Esophagus muscularis mucosa (tissue), 4 donors: Measurements from ENCODE around the gene MSL1. TPM values are rescaled to one million over a fixed set of nuclear protein-coding genes. Genes with fewer than 3 reads are reported as not detected.

Source experiments
- DNase-seq: peaks from one replicate; pipeline ENCODE4 v3.0.0-alpha.2; 2017; ENCODE audit errors: extremely low spot score
- H3K27ac ChIP-seq, 4 donors: fragments of 200-600 bp; sonication (generic); replicated peaks in 1 of 4; 1 replicate in 3 of 4; 2 replicates in 1 of 4; pipeline ENCODE4 v1.5.1; 2016 to 2019; ENCODE audit warnings: mild to moderate bottlenecking in 1 of 4
- H3K27me3 ChIP-seq, 4 donors: fragments of 200-600 bp; sonication (generic); one replicate each; pipeline versions ENCODE4 v1.5.1 to v1.6.0; 2016 to 2019
- H3K36me3 ChIP-seq, 4 donors: fragments of 200-600 bp; sonication (generic); one replicate each; pipeline ENCODE4 v1.5.1; 2016 to 2019
- H3K4me1 ChIP-seq, 4 donors: fragments of 200-600 bp; sonication (generic); one replicate each; pipeline ENCODE4 v1.5.1; 2016 to 2019
- H3K4me3 ChIP-seq, 4 donors: fragments of 200-600 bp; sonication (generic); 1 replicate in 2 of 4; 2 replicates in 2 of 4; pipeline ENCODE4 v1.5.1; 2016 to 2019; ENCODE audit warnings: mild to moderate bottlenecking in 4 of 4, moderate library complexity in 1 of 4
- H3K9me3 ChIP-seq, 4 donors: fragments of 200-600 bp; sonication (generic); 1 replicate in 3 of 4; 2 replicates in 1 of 4; pipeline ENCODE4 v1.5.1; 2016 to 2019
- CTCF ChIP-seq, 3 experiments: fragments of 200-600 bp in 2 of 3; fragments of 450-650 bp in 1 of 3; sonication (generic) in 2 of 3; IDR thresholded peaks; one replicate each; pipeline ENCODE4 v1.5.1; 2017 to 2019; ENCODE audit warnings: antibody characterized with exemption in 3 of 3, mild to moderate bottlenecking in 2 of 3, moderate library complexity in 1 of 3
- EP300 ChIP-seq: sonication (generic); formaldehyde crosslinking; IDR thresholded peaks from one replicate; pipeline ENCODE4 v1.6.1; 2017; ENCODE audit warnings: antibody characterized with exemption
- POLR2A ChIP-seq: fragments of 450-650 bp; IDR thresholded peaks from one replicate; pipeline ENCODE4 v1.6.1; 2017; ENCODE audit warnings: antibody characterized with exemption, moderate library complexity, mild to moderate bottlenecking, low read depth
- POLR2AphosphoS5 ChIP-seq, 2 donors: sonication (generic); formaldehyde crosslinking; IDR thresholded peaks; one replicate each; pipeline ENCODE4 v1.6.1; 2017; ENCODE audit warnings: antibody characterized with exemption in 2 of 2
- WGBS: methylation state at CpG from one replicate; pipeline ENCODE4 v1.1.5; 2018; 5-methylcytosine and 5-hydroxymethylcytosine counted together
- intact Hi-C: fragments of 100-400 bp; cut with DNase I; formaldehyde crosslinking; loops from one replicate; pipeline ENCODE4 v1.15.1; 2023
- total RNA-seq, 4 donors: library from RNA; depleted of rRNA; stranded (reverse); fragments of >200 nt; gene quantifications; one replicate each; pipeline versions ENCODE4 v1.1.0 to v1.2.1, GENCODE V29; 2016

MSL1 gene
- total RNA-seq, 4 donors from 2014 or later = 64.1 to 86.8 (median 72.2) TPM

GRCh38 chr17:40090237-40091119 is 31.3 kb upstream of the MSL1 start:
- no peak for DNase-seq
- no peak overlapping the region for H3K4me3 ChIP-seq
- no peak for TF ChIP-seq EP300
- no peak for TF ChIP-seq CTCF (IDR thresholded peaks at IDR 0.05)
- TF ChIP-seq POLR2A = no peak
- no peak for TF ChIP-seq POLR2AphosphoS5 (IDR thresholded peaks at IDR 0.05)
- H3K27me3 ChIP-seq = no peaks in the 10 kb centered on the region
- WGBS = 42% methylated on average over 12 of the region's 14 CpGs
- H3K36me3 ChIP-seq = peaks cover 50 to 95% (median 88%) of the 10 kb centered on the region in 4 donors
- intact Hi-C loops = loop anchor here (5.0 kb wide), 1 partner anchor 33 kb away; no protein-coding TSS in a partner anchor
- H3K27ac ChIP-seq = peak overlapping the region; percentile 88 to 99 (median 94)
- H3K9me3 ChIP-seq = no peaks in the 10 kb centered on the region
- peaks cover 61 to 80% (median 79%) of the 10 kb centered on the region in 4 donors for H3K4me1 ChIP-seq

GRCh38 chr17:40091691-40092397 is 29.9 kb upstream of the MSL1 start:
- Histone ChIP-seq H3K36me3 (peaks cover 55 to 95% (median 88%) of the 10 kb centered on the region in 4 donors), H3K4me3 (no peak overlapping the region), H3K4me1 (peaks cover 69 to 83% (median 81%) of the 10 kb centered on the region in 4 donors), H3K27me3 (no peaks in the 10 kb centered on the region), H3K9me3 (no peaks in the 10 kb centered on the region), H3K27ac (peak overlapping the region; percentile 88 to 99 (median 94))
- intact Hi-C loops = loop anchor here (5.0 kb wide), 1 partner anchor 35 kb away; no protein-coding TSS in a partner anchor
- DNase-seq = no peak
- TF ChIP-seq EP300 = no peak
- no peak for TF ChIP-seq CTCF (IDR thresholded peaks at IDR 0.05)
- TF ChIP-seq POLR2AphosphoS5 (IDR thresholded peaks at IDR 0.05) = peak; percentile 9 to 31
- WGBS = 53% methylated on average over 16 of the region's 18 CpGs

- Histone ChIP-seq H3K36me3 (peaks cover 53 to 95% (median 85%) of the 10 kb centered on the region in 4 donors), H3K4me1 (peaks cover 76 to 88% (median 87%) of the 10 kb centered on the region in 4 donors), H3K4me3 (peak overlapping the region in 1 of 4 donors; percentile 17), H3K27me3 (no peaks in the 10 kb centered on the region), H3K27ac (peak overlapping the region; percentile 88 to 99 (median 94)), H3K9me3 (no peaks in the 10 kb centered on the region)
- intact Hi-C loops = loop anchor here (5.0 kb wide), 1 partner anchor 35 kb away; no protein-coding TSS in a partner anchor
- WGBS = 22% methylated on average over 3 of the region's 3 CpGs
- DNase-seq = no peak
- TF ChIP-seq CTCF (IDR thresholded peaks at IDR 0.05) (no peak), POLR2AphosphoS5 (IDR thresholded peaks at IDR 0.05) (no peak), POLR2A (no peak), EP300 (no peak)
Measured at GRCh38 chr17:40092581-40092980, 29.2 kb upstream of the MSL1 start.

GRCh38 chr17:40093005-40093579 is 28.7 kb upstream of the MSL1 start:
- Histone ChIP-seq H3K27ac (peak overlapping the region; percentile 88 to 99 (median 94)), H3K9me3 (no peaks in the 10 kb centered on the region), H3K36me3 (peaks cover 48 to 90% (median 80%) of the 10 kb centered on the region in 4 donors), H3K4me3 (peak overlapping the region in 2 of 4 donors; percentile 2 to 17), H3K27me3 (no peaks in the 10 kb centered on the region), H3K4me1 (peaks cover 81 to 93% (median 92%) of the 10 kb centered on the region in 4 donors)
- 69% methylated on average over 23 of the region's 29 CpGs for WGBS
- TF ChIP-seq POLR2AphosphoS5 (IDR thresholded peaks at IDR 0.05) (no peak), POLR2A (peak; percentile 20), EP300 (no peak)
- intact Hi-C loops = loop anchor here (5.0 kb wide), 1 partner anchor 36 kb away; no protein-coding TSS in a partner anchor
- no peak for DNase-seq
